IPS-18c (cell line): ENCODE results near the gene SLC30A2.
"Not testable (repeated sequence)": the region's sequence is repeated elsewhere in the genome, so short reads cannot be mapped to it uniquely, and the experiment has no call there.

Source experiments
- H3K4me3 ChIP-seq: 2 replicates; pipeline ENCODE4 v1.7.0; 2013; ENCODE audit warnings: low read depth, mild to moderate bottlenecking, low read length, moderate library complexity; ENCODE audit not compliant: insufficient read depth
- H3K9me3 ChIP-seq: one replicate; pipeline ENCODE4 v1.6.1; 2013; ENCODE audit warnings: mild to moderate bottlenecking, low read length, moderate library complexity; ENCODE audit not compliant: control insufficient read depth, insufficient read depth

Gene SLC30A2

GRCh38 chr1:26045722-26046245, at the start of gene SLC30A2:
SLC30A2 (minus strand) TSS chr1:26046118; CDS start chr1:26045896, 222 bp downstream.
- Histone ChIP-seq H3K9me3 (no peaks in the 10 kb centered on the region), H3K4me3 (peak within 1 kb of the TSS; percentile 49)

GRCh38 chr1:26094677-26095383, 48.9 kb upstream of the SLC30A2 start:
- Histone ChIP-seq H3K9me3 (no peaks in the 10 kb centered on the region), H3K4me3 (peak overlapping the region; percentile 29; the same call in 1 of the 2 replicates)

- 0 out of 2 replicates have a peak overlapping the region, but pooled peaks have one; percentile 29 for H3K4me3 ChIP-seq
- no peaks in the 10 kb centered on the region for H3K9me3 ChIP-seq
Measured at GRCh38 chr1:26094076-26094669, 48.3 kb upstream of the SLC30A2 start.

- H3K4me3 ChIP-seq = not testable (repeated sequence)
Measured at GRCh38 chr1:26093569-26093968, 47.7 kb upstream of the SLC30A2 start.

GRCh38 chr1:26092422-26092821, 46.5 kb upstream of the SLC30A2 start:
- H3K4me3 ChIP-seq = no peak overlapping the region
- H3K9me3 ChIP-seq = no peaks in the 10 kb centered on the region

More at GRCh38 chr1:26093569-26093968, 47.7 kb upstream of the SLC30A2 start:
- H3K9me3 ChIP-seq = not testable (repeated sequence)

GRCh38 chr1:26090893-26091292, 45.0 kb upstream of the SLC30A2 start:
- Histone ChIP-seq H3K4me3 (no peak overlapping the region), H3K9me3 (no peaks in the 10 kb centered on the region)

- no peaks in the 10 kb centered on the region for H3K9me3 ChIP-seq
- no peak overlapping the region for H3K4me3 ChIP-seq
Measured at GRCh38 chr1:26089125-26089524, 43.2 kb upstream of the SLC30A2 start.

GRCh38 chr1:26084844-26085243, 38.9 kb upstream of the SLC30A2 start:
- no peaks in the 10 kb centered on the region for H3K9me3 ChIP-seq

GRCh38 chr1:26084091-26084561, 38.2 kb upstream of the SLC30A2 start:
- H3K4me3 ChIP-seq = no peak overlapping the region

More at GRCh38 chr1:26084844-26085243, 38.9 kb upstream of the SLC30A2 start:
- H3K4me3 ChIP-seq = no peak overlapping the region

GRCh38 chr1:26083208-26083607, 37.3 kb upstream of the SLC30A2 start:
- H3K9me3 ChIP-seq = no peaks in the 10 kb centered on the region
- H3K4me3 ChIP-seq = no peak overlapping the region

More at GRCh38 chr1:26084091-26084561, 38.2 kb upstream of the SLC30A2 start:
- no peaks in the 10 kb centered on the region for H3K9me3 ChIP-seq

GRCh38 chr1:26082020-26082350, 36.1 kb upstream of the SLC30A2 start:
- no peak overlapping the region for H3K4me3 ChIP-seq
- no peaks in the 10 kb centered on the region for H3K9me3 ChIP-seq

GRCh38 chr1:26081267-26082019, 35.5 kb upstream of the SLC30A2 start:
- Histone ChIP-seq H3K4me3 (no peak overlapping the region), H3K9me3 (no peaks in the 10 kb centered on the region)

- Histone ChIP-seq H3K4me3 (no peak overlapping the region), H3K9me3 (no peaks in the 10 kb centered on the region)
Measured at GRCh38 chr1:26079960-26080814, 34.3 kb upstream of the SLC30A2 start.

- no peaks in the 10 kb centered on the region for H3K9me3 ChIP-seq
- no peak overlapping the region for H3K4me3 ChIP-seq
Measured at GRCh38 chr1:26079178-26079563, 33.3 kb upstream of the SLC30A2 start.

GRCh38 chr1:26078286-26079177, 32.6 kb upstream of the SLC30A2 start:
- H3K9me3 ChIP-seq = no peaks in the 10 kb centered on the region
- no peak overlapping the region for H3K4me3 ChIP-seq

GRCh38 chr1:26077524-26077923, 31.6 kb upstream of the SLC30A2 start:
- Histone ChIP-seq H3K4me3 (no peak overlapping the region), H3K9me3 (no peaks in the 10 kb centered on the region)
